K562 (cell line): ENCODE data around the gene B3GAT3. TPM values are rescaled to one million over a fixed set of nuclear protein-coding genes. Genes with fewer than 3 reads are reported as not detected.

ENCODE experiments used
- CAMTA2 ChIP-seq: fragments of 250-450 bp; sonication (Bioruptor Pico); conservative IDR thresholded peaks from 2 replicates; pipeline ENCODE4 v1.5.1; 2022
- CHCHD3 ChIP-seq: fragments of 250-450 bp; sonication (Bioruptor Pico); IDR thresholded peaks from 2 replicates; pipeline ENCODE4 v2.1.2; 2022; ENCODE audit warnings: mild to moderate bottlenecking
- EP300 ChIP-seq: IDR thresholded peaks from 2 replicates; pipeline ENCODE4 v1.6.1; 2012; ENCODE audit warnings: low read length, improper control_type of control experiment
- FOSL1 ChIP-seq: fragments of 200-800 bp; sonication (Bioruptor generic); conservative IDR thresholded peaks from 2 replicates; pipeline ENCODE4 v1.6.1; 2016; ENCODE audit warnings: missing genetic modification characterization, missing compliant biosample characterization
- FOXK1 ChIP-seq: sonication (generic); formaldehyde crosslinking; IDR thresholded peaks from 2 replicates; pipeline ENCODE4 v1.8.0; 2022; ENCODE audit warnings: missing genetic modification reagents, mild to moderate bottlenecking, borderline replicate concordance
- HDAC6 ChIP-seq: IDR thresholded peaks from 2 replicates; pipeline ENCODE4 v1.6.1; 2012; ENCODE audit warnings: low read depth, mild to moderate bottlenecking, control low read depth, inconsistent platforms, low read length, moderate library complexity
- HEY1 ChIP-seq: fragments of 250-450 bp; sonication (Bioruptor Pico); IDR thresholded peaks from 2 replicates; pipeline ENCODE4 v1.5.0; 2020; ENCODE audit warnings: mild to moderate bottlenecking, moderate library complexity, borderline replicate concordance
- ID3 ChIP-seq, 2 experiments: fragments of 250-450 bp in 1 of 2; fragments of 450-650 bp in 1 of 2; sonication (Bioruptor Pico) in 1 of 2; IDR thresholded peaks; 2 replicates each; pipeline versions ENCODE4 v1.6.1 to v1.8.0; 2016 to 2021; ENCODE audit warnings: mild to moderate bottlenecking in 2 of 2, moderate library complexity in 2 of 2, missing compliant biosample characterization in 1 of 2, missing genetic modification characterization in 1 of 2
- IFI16 ChIP-seq: fragments of 250-450 bp; sonication (Bioruptor Pico); IDR thresholded peaks from 2 replicates; pipeline ENCODE4 v2.1.2; 2022; ENCODE audit warnings: mild to moderate bottlenecking, inconsistent platforms
- MEIS2 ChIP-seq: fragments of 450-650 bp; IDR thresholded peaks from 2 replicates; pipeline ENCODE4 v1.6.1; 2014; ENCODE audit warnings: mild to moderate bottlenecking; ENCODE audit not compliant: partially characterized antibody
- MTA3 ChIP-seq: fragments of 450-650 bp; formaldehyde crosslinking; IDR thresholded peaks from 2 replicates; pipeline ENCODE4 v1.6.1; 2017; ENCODE audit warnings: mild to moderate bottlenecking, borderline replicate concordance
- NR4A1 ChIP-seq, 2 experiments: fragments of 250-450 bp in 1 of 2; fragments of 450-650 bp in 1 of 2; sonication (Bioruptor Pico) in 1 of 2; IDR thresholded peaks; 2 replicates each; pipeline versions ENCODE4 v1.4.0 to v1.6.1; 2016 to 2020; ENCODE audit warnings: mild to moderate bottlenecking in 2 of 2, missing compliant biosample characterization in 1 of 2, missing genetic modification characterization in 1 of 2, moderate library complexity in 1 of 2
- PKNOX1 ChIP-seq: fragments of 450-650 bp; IDR thresholded peaks from 2 replicates; pipeline ENCODE4 v1.6.1; 2016
- POLR2AphosphoS5 ChIP-seq: IDR thresholded peaks from 2 replicates; pipeline ENCODE4 v1.6.1; 2011; ENCODE audit warnings: mild to moderate bottlenecking, low read depth, low read length, moderate library complexity; ENCODE audit not compliant: control insufficient read depth, insufficient read depth
- PURB ChIP-seq: sonication (generic); formaldehyde crosslinking; IDR thresholded peaks from 2 replicates; pipeline ENCODE4 v1.9.0; 2021; ENCODE audit warnings: low read depth, mild to moderate bottlenecking, missing genetic modification reagents
- RBFOX2 ChIP-seq: fragments of 200-400 bp; formaldehyde crosslinking; IDR thresholded peaks from 2 replicates; pipeline ENCODE4 v1.6.1; 2017; ENCODE audit warnings: low read depth, mild to moderate bottlenecking, low read length, moderate library complexity
- U2AF2 ChIP-seq: fragments of 200-400 bp; formaldehyde crosslinking; optimal IDR thresholded peaks from 2 replicates; pipeline ENCODE3; 2017; ENCODE audit warnings: low read depth, mild to moderate bottlenecking, low read length
- ZNF263 ChIP-seq: sonication (generic); formaldehyde crosslinking; IDR thresholded peaks from 2 replicates; pipeline ENCODE4 v1.8.0; 2022; ENCODE audit warnings: mild to moderate bottlenecking, missing genetic modification reagents, borderline replicate concordance
- ZNF274 ChIP-seq: IDR thresholded peaks from 2 replicates; pipeline ENCODE4 v1.6.1; 2011; ENCODE audit warnings: low read depth, mild to moderate bottlenecking, low read length, moderate library complexity, borderline replicate concordance
- ZNF316 ChIP-seq: fragments of 450-650 bp; IDR thresholded peaks from 2 replicates; pipeline ENCODE4 v1.6.1; 2016
- polyA plus RNA-seq, 8 experiments: library from polyadenylated mRNA; depleted of rRNA in 4 of 8; stranded (reverse) in 5 of 8; unstranded in 3 of 8; fragments of >200 nt; fragmentation: Nextera tagmentation in 2 of 8; fragmentation: Illumina TruSeq in 1 of 8; extraction: Ambion mirVana in 2 of 8; extraction: Trizol in 1 of 8; gene quantifications; 2 replicates each; pipeline versions ENCODE4 v1.2.1 to v1.2.3, GENCODE V29; 2011 to 2014; ENCODE audit warnings: inconsistent platforms in 1 of 8, missing spikeins in 1 of 8
- total RNA-seq, 7 experiments: library from RNA; depleted of rRNA in 6 of 7; stranded (reverse); fragments of >200 nt in 6 of 7; fragmentation: Illumina TruSeq in 2 of 7; extraction: Trizol in 2 of 7; gene quantifications; 2 replicates each; pipeline versions ENCODE4 v1.2.1 to v1.2.3, GENCODE V29; 2011 to 2021; ENCODE audit warnings: low replicate concordance in 1 of 7
- TF ChIP-seq, protein P1 (sequence below): IDR thresholded peaks from 3 replicates; pipeline ENCODE4 v1.6.1; 2011; ENCODE audit warnings: borderline replicate concordance, mild to moderate bottlenecking, moderate library complexity; ENCODE audit not compliant: insufficient read length; ENCODE audit errors: extremely low read depth

The B3GAT3 gene
- total and polyA plus RNA-seq, 9 of the 15 experiments (the other 6 are each of a cell fraction or from before 2014, with no cell fraction given), result 0.30 to 64.0 (median 21.4) TPM

DNA sequence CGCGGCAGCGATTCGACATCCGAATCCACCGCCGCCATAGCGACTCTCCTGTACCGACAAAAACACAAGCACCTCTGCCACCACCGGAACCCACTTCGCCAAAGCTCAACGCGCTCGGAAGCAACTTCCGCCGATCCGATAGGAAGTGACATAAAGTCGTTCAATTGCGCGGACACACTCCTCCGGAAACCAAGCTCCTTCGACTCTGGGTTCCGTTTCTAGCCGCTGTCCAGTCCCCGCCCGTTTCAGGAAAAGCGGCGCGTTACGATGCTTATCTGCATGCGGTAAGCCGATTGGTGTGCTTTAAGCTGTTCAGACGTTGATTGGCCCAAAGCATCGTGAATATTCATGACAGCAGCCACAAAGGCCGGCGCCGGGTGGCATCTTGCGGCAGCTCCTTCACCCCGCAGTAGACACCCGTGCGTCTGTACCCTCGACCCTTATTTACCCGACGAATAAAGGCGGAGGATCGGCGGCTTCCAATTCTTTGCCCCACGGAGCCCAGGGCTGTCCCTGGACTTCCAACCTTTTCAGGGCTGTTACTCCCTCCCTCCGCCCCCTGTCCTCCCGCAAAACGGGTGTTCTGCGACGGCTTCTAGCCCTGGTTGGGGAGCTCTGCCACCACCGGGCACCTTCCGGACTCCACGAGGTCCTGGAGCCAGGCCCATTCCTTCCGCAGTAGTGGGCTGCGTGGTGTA, 30.2 kb downstream of the B3GAT3 start, which contains the start of gene TUT1 (continued):
- TF ChIP-seq, protein P1, sequence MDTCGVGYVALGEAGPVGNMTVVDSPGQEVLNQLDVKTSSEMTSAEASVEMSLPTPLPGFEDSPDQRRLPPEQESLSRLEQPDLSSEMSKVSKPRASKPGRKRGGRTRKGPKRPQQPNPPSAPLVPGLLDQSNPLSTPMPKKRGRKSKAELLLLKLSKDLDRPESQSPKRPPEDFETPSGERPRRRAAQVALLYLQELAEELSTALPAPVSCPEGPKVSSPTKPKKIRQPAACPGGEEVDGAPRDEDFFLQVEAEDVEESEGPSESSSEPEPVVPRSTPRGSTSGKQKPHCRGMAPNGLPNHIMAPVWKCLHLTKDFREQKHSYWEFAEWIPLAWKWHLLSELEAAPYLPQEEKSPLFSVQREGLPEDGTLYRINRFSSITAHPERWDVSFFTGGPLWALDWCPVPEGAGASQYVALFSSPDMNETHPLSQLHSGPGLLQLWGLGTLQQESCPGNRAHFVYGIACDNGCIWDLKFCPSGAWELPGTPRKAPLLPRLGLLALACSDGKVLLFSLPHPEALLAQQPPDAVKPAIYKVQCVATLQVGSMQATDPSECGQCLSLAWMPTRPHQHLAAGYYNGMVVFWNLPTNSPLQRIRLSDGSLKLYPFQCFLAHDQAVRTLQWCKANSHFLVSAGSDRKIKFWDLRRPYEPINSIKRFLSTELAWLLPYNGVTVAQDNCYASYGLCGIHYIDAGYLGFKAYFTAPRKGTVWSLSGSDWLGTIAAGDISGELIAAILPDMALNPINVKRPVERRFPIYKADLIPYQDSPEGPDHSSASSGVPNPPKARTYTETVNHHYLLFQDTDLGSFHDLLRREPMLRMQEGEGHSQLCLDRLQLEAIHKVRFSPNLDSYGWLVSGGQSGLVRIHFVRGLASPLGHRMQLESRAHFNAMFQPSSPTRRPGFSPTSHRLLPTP, result no peak
- peak; percentile 89 for TF ChIP-seq PKNOX1
- no peak for TF ChIP-seq ZNF316
- TF ChIP-seq ZNF263, result peak; percentile 35; the same call in 1 of the 2 replicates
- no peak for TF ChIP-seq ID3 (CRISPR knock-in tag; IDR thresholded peaks at IDR 0.05)
- peak; percentile 67 for TF ChIP-seq ID3 (tag; IDR thresholded peaks at IDR 0.05)
- TF ChIP-seq POLR2AphosphoS5, result peak; percentile 90
- no peak for TF ChIP-seq FOSL1 (tag)
- peak; percentile 79 for TF ChIP-seq EP300
- TF ChIP-seq CHCHD3 (CRISPR knock-in tag), result no peak
- no peak for TF ChIP-seq ZNF274
- TF ChIP-seq FOXK1 (CRISPR knock-in tag), result peak; percentile 77; the same call in 1 of the 2 replicates
- no peak for TF ChIP-seq IFI16 (CRISPR knock-in tag)
- no peak for TF ChIP-seq NR4A1 (CRISPR knock-in tag; IDR thresholded peaks at IDR 0.05)
- TF ChIP-seq NR4A1 (tag; IDR thresholded peaks at IDR 0.05), result no peak
- peak; percentile 96; the same call in 1 of the 2 replicates for TF ChIP-seq MTA3
- TF ChIP-seq HEY1 (CRISPR knock-in tag), result no peak
- TF ChIP-seq RBFOX2, result peak; percentile 94
- no peak for TF ChIP-seq PURB (CRISPR knock-in tag)
- TF ChIP-seq U2AF2, result no peak
- TF ChIP-seq MEIS2, result peak; percentile 66
- TF ChIP-seq CAMTA2 (CRISPR knock-in tag), result no peak
- no peak for TF ChIP-seq HDAC6
